H1 (cell line): ENCODE measurements around the gene HS6ST2. TPM values are rescaled to one million over a fixed set of nuclear protein-coding genes. Genes with fewer than 3 reads are reported as not detected.

Experiments used
- CTCF ChIA-PET: fragments of 300-600 bp; sonication (Branson Sonifier 250); formaldehyde crosslinking; loops from one replicate; lab custom pipeline; 2021; ENCODE audit not compliant: partially characterized antibody; lab: Charles Lee
- POLR2A ChIA-PET: fragments of 300-600 bp; sonication (Branson Sonifier 250); formaldehyde crosslinking; loops from one replicate; lab custom pipeline; 2021; ENCODE audit warnings: inconsistent platforms; ENCODE audit not compliant: partially characterized antibody; lab: Charles Lee
- DNase-seq, 2 experiments: peaks; one replicate each; pipeline versions ENCODE4 v3.0.0 to v3.0.0-alpha.2; 2010 to 2022; ENCODE audit warnings: low spot score in 2 of 2, low read depth in 1 of 2, mixed read lengths in 1 of 2
- FAIRE-seq: peaks from 2 replicates; lab custom pipeline; 2011; peaks lifted over from hg19 to GRCh38; lab: Jason Lieb, UNC
- H2AFZ ChIP-seq: 2 replicates; pipeline ENCODE4 v1.8.1; 2012; ENCODE audit warnings: low read length, inconsistent platforms
- H2AK5ac ChIP-seq: 2 replicates; pipeline ENCODE4 v1.6.1; 2013; ENCODE audit warnings: low read depth, low read length
- H2BK120ac ChIP-seq: replicated peaks from 2 replicates; pipeline ENCODE3; 2013; ENCODE audit warnings: low read depth, low read length, inconsistent platforms
- H2BK12ac ChIP-seq: 2 replicates; pipeline ENCODE4 v1.6.1; 2013; ENCODE audit warnings: low read depth, low read length
- H2BK15ac ChIP-seq: 2 replicates; pipeline ENCODE4 v1.6.1; 2013; ENCODE audit warnings: low read length
- H2BK20ac ChIP-seq: 2 replicates; pipeline ENCODE4 v1.6.1; 2013; ENCODE audit warnings: low read length
- H2BK5ac ChIP-seq: 2 replicates; pipeline ENCODE4 v1.6.1; 2013; ENCODE audit warnings: low read depth, low read length
- H3K14ac ChIP-seq: 2 replicates; pipeline ENCODE4 v1.6.1; 2013; ENCODE audit warnings: inconsistent platforms; ENCODE audit not compliant: insufficient read length
- H3K18ac ChIP-seq: 2 replicates; pipeline ENCODE4 v1.6.1; 2013; ENCODE audit warnings: low read length; ENCODE audit errors: extremely low read depth
- H3K23ac ChIP-seq: 2 replicates; pipeline ENCODE4 v1.6.1; 2013; ENCODE audit warnings: inconsistent platforms; ENCODE audit not compliant: insufficient read length
- H3K23me2 ChIP-seq: 2 replicates; pipeline ENCODE4 v1.6.1; 2013; ENCODE audit warnings: low read depth, low read length
- H3K27ac ChIP-seq: 2 replicates; pipeline ENCODE4 v1.6.1; 2011; ENCODE audit warnings: low read depth, low read length, inconsistent platforms
- H3K27me3 ChIP-seq, 4 experiments: replicated peaks in 1 of 4; 1 replicate in 1 of 4; 2 replicates in 3 of 4; pipeline versions ENCODE4 v1.6.1 to v1.8.1; 2011 to 2013; ENCODE audit warnings: low read length in 3 of 4, mild to moderate bottlenecking in 3 of 4, inconsistent platforms in 2 of 4, mixed read lengths in 2 of 4, moderate library complexity in 1 of 4; ENCODE audit not compliant: control insufficient read depth in 3 of 4, insufficient read depth in 3 of 4; ENCODE audit errors: extremely low read depth in 1 of 4
- H3K36me3 ChIP-seq, 4 experiments: 2 replicates each; pipeline versions ENCODE4 v1.6.1 to v1.8.1; 2011 to 2013; ENCODE audit warnings: mild to moderate bottlenecking in 4 of 4, low read length in 3 of 4, moderate library complexity in 2 of 4, control low read depth in 1 of 4, inconsistent platforms in 1 of 4; ENCODE audit not compliant: insufficient read depth in 4 of 4, control insufficient read depth in 2 of 4
- H3K4ac ChIP-seq: replicated peaks from 2 replicates; pipeline ENCODE3; 2013; ENCODE audit warnings: low read length, low read depth, mixed read lengths, inconsistent platforms; ENCODE audit not compliant: insufficient read length
- H3K4me1 ChIP-seq, 4 experiments: replicated peaks in 1 of 4; 1 replicate in 1 of 4; 2 replicates in 3 of 4; pipeline versions ENCODE4 v1.6.1 to v1.8.1; 2011 to 2013; ENCODE audit warnings: low read length in 3 of 4, inconsistent platforms in 2 of 4, mixed read lengths in 1 of 4; ENCODE audit not compliant: insufficient read depth in 4 of 4, control insufficient read depth in 3 of 4
- H3K4me2 ChIP-seq, 2 experiments: 2 replicates each; pipeline versions ENCODE4 v1.6.1 to v1.8.1; 2011 to 2013; ENCODE audit warnings: low read depth in 2 of 2, low read length in 2 of 2, control low read depth in 1 of 2, inconsistent platforms in 1 of 2, mild to moderate bottlenecking in 1 of 2; ENCODE audit not compliant: insufficient read depth in 1 of 2
- H3K4me3 ChIP-seq, 4 experiments: fragments of 200-600, 300-600 bp in 1 of 4; sonication (generic), shearing (Covaris generic), sonication (Bioruptor Twin) in 1 of 4; 2 replicates each; pipeline versions ENCODE4 v1.5.1 to v1.8.1; 2011 to 2016; ENCODE audit warnings: low read length in 4 of 4, low read depth in 3 of 4, control low read depth in 2 of 4, inconsistent platforms in 2 of 4, mild to moderate bottlenecking in 2 of 4, mixed read lengths in 1 of 4, moderate library complexity in 1 of 4; ENCODE audit not compliant: insufficient read depth in 2 of 4; ENCODE audit errors: extremely low read depth in 1 of 4
- H3K56ac ChIP-seq: replicated peaks from 2 replicates; pipeline ENCODE3; 2013; ENCODE audit warnings: low read depth, mild to moderate bottlenecking, mixed read lengths, low read length, inconsistent platforms; ENCODE audit not compliant: insufficient read length
- H3K79me1 ChIP-seq: 2 replicates; pipeline ENCODE4 v1.6.1; 2013; ENCODE audit warnings: low read depth, low read length, control low read depth
- H3K79me2 ChIP-seq, 2 experiments: 2 replicates each; pipeline versions ENCODE4 v1.6.1 to v1.8.1; 2012 to 2013; ENCODE audit warnings: low read length in 2 of 2, mild to moderate bottlenecking in 2 of 2, inconsistent platforms in 1 of 2; ENCODE audit not compliant: insufficient read depth in 2 of 2, control insufficient read depth in 1 of 2
- H3K9ac ChIP-seq, 4 experiments: replicated peaks in 1 of 4; 1 replicate in 1 of 4; 2 replicates in 3 of 4; pipeline versions ENCODE4 v1.6.1 to v1.8.1; 2011 to 2013; ENCODE audit warnings: low read depth in 3 of 4, low read length in 3 of 4, control low read depth in 2 of 4, mild to moderate bottlenecking in 2 of 4, moderate library complexity in 2 of 4, inconsistent platforms in 1 of 4; ENCODE audit errors: extremely low read depth in 1 of 4
- H3K9me3 ChIP-seq, 2 experiments: 2 replicates each; pipeline versions ENCODE4 v1.6.1 to v1.8.1; 2012 to 2013; ENCODE audit warnings: mild to moderate bottlenecking in 2 of 2, moderate library complexity in 2 of 2, control low read depth in 1 of 2, inconsistent platforms in 1 of 2, low read depth in 1 of 2, low read length in 1 of 2, mixed read lengths in 1 of 2; ENCODE audit not compliant: insufficient read depth in 2 of 2
- H4K20me1 ChIP-seq, 2 experiments: replicated peaks in 1 of 2; 2 replicates each; pipeline versions ENCODE3 to v1.8.1; 2011 to 2013; ENCODE audit warnings: inconsistent platforms in 2 of 2, low read length in 2 of 2, mild to moderate bottlenecking in 1 of 2; ENCODE audit not compliant: insufficient read depth in 2 of 2, control insufficient read depth in 1 of 2
- H4K5ac ChIP-seq: 2 replicates; pipeline ENCODE4 v1.6.1; 2013; ENCODE audit warnings: low read length, low read depth, mixed read lengths, inconsistent platforms; ENCODE audit not compliant: insufficient read length
- H4K8ac ChIP-seq: 2 replicates; pipeline ENCODE4 v1.8.0; 2013; ENCODE audit warnings: mild to moderate bottlenecking, moderate library complexity, low read length, inconsistent platforms; ENCODE audit not compliant: insufficient read depth; ENCODE audit errors: extremely low read depth
- H4K91ac ChIP-seq: replicated peaks from 2 replicates; pipeline ENCODE3; 2013; ENCODE audit warnings: low read length, mixed read lengths, inconsistent platforms; ENCODE audit not compliant: insufficient read length
- BCL11A ChIP-seq, 2 experiments: IDR thresholded peaks; one replicate each; pipeline ENCODE4 v1.6.1; 2011; ENCODE audit warnings: low read depth in 2 of 2, low read length in 2 of 2, mild to moderate bottlenecking in 2 of 2
- BRCA1 ChIP-seq: IDR thresholded peaks from 2 replicates; pipeline ENCODE4 v1.6.1; 2012; ENCODE audit warnings: low read depth, low read length, improper control_type of control experiment
- CTBP2 ChIP-seq: IDR thresholded peaks from 2 replicates; pipeline ENCODE4 v1.7.0; 2011; ENCODE audit warnings: borderline replicate concordance, mild to moderate bottlenecking, moderate library complexity, mixed read lengths, low read length; ENCODE audit not compliant: insufficient read depth, insufficient read length
- EGR1 ChIP-seq: IDR thresholded peaks from 2 replicates; pipeline ENCODE4 v1.6.1; 2011; ENCODE audit warnings: low read depth, low read length, borderline replicate concordance
- HDAC2 ChIP-seq, 2 experiments: fragments of 300-600 bp in 1 of 2; sonication (generic) in 1 of 2; IDR thresholded peaks; 2 replicates each; pipeline ENCODE4 v1.6.1; 2011 to 2012; ENCODE audit warnings: low read depth in 2 of 2, low read length in 2 of 2, mild to moderate bottlenecking in 2 of 2, moderate library complexity in 2 of 2, borderline replicate concordance in 1 of 2, inconsistent platforms in 1 of 2
- JUND ChIP-seq: IDR thresholded peaks from 2 replicates; pipeline ENCODE4 v1.6.1; 2011; ENCODE audit warnings: mild to moderate bottlenecking, improper control_type of control experiment, low read length
- POLR2AphosphoS5 ChIP-seq: IDR thresholded peaks from 2 replicates; pipeline ENCODE4 v1.6.1; 2011; ENCODE audit warnings: low read depth, low read length
- POU5F1 ChIP-seq: IDR thresholded peaks from 2 replicates; pipeline ENCODE4 v1.6.1; 2011; ENCODE audit warnings: low read depth, mild to moderate bottlenecking, low read length, moderate library complexity
- SP1 ChIP-seq: IDR thresholded peaks from 2 replicates; pipeline ENCODE4 v1.6.1; 2011; ENCODE audit warnings: low read depth, low read length
- SP4 ChIP-seq: IDR thresholded peaks from 2 replicates; pipeline ENCODE4 v1.6.1; 2012; ENCODE audit warnings: low read length, inconsistent platforms
- TAF7 ChIP-seq: optimal IDR thresholded peaks from 2 replicates; pipeline ENCODE3; 2011; ENCODE audit warnings: low read depth, mild to moderate bottlenecking, inconsistent platforms, low read length, moderate library complexity, borderline replicate concordance
- TEAD4 ChIP-seq: IDR thresholded peaks from 2 replicates; pipeline ENCODE4 v1.6.1; 2012; ENCODE audit warnings: low read depth, low read length, inconsistent platforms, mixed read lengths
- WGBS, 2 experiments: shearing (Covaris generic) in 1 of 2; methylation state at CpG; one replicate each; pipeline versions ENCODE4 v1.1.6 to v1.1.7; 2013 to 2015; ENCODE audit warnings: low lambda C conversion rate in 2 of 2, mixed read lengths in 2 of 2, inconsistent platforms in 1 of 2, low coverage in 1 of 2, missing lambda C conversion rate in 1 of 2; ENCODE audit not compliant: insufficient replicate concordance in 2 of 2, insufficient coverage in 1 of 2, insufficient read length in 1 of 2; ENCODE audit errors: extremely low coverage in 1 of 2, missing lambda C conversion rate in 1 of 2; 5-methylcytosine and 5-hydroxymethylcytosine counted together
- polyA plus RNA-seq, 7 experiments: library from polyadenylated mRNA; depleted of rRNA in 3 of 7; stranded (reverse) in 5 of 7; unstranded in 2 of 7; fragments of >200 nt in 5 of 7; fragments of 200-250 nt in 2 of 7; gene quantifications; 1 replicate in 5 of 7; 2 replicates in 1 of 7; 4 replicates in 1 of 7; pipeline versions ENCODE4 v1.2.1 to v1.2.3, GENCODE V29; 2011 to 2013; ENCODE audit warnings: missing spikeins in 2 of 7, mixed read lengths in 2 of 7
- total RNA-seq: library from RNA; stranded (reverse); fragmentation: NEBNext Ultra II Directional; extraction: Animal tissue kit (Norgen Biotek cat#: 25700); gene quantifications from 2 replicates; pipeline ENCODE4 v1.2.1, GENCODE V29; 2021

Gene HS6ST2
- total and polyA plus RNA-seq, 2 of the 8 experiments (the other 6 are each of a cell fraction or from before 2014, with no cell fraction given) = 3.9 TPM

- H4K8ac ChIP-seq = no peak overlapping the region
- FAIRE-seq (no peak), DNase-seq (no peak)
- peaks cover 0 to 5% (median 1%) of the 10 kb centered on the region in 4 experiments; a peak in 3 of 7 replicates for H3K4me1 ChIP-seq
- no peak overlapping the region for H3K9ac ChIP-seq
- no peak overlapping the region for H2BK12ac ChIP-seq
- H3K23me2 ChIP-seq = no peaks in the 10 kb centered on the region
- 92% methylated on average over 2 of the region's 3 CpGs; no CpG with 5 or more reads in 1 of the 2 experiments for WGBS, 2 experiments
- no peak overlapping the region for H4K91ac ChIP-seq
- H3K14ac ChIP-seq = no peak overlapping the region
- ChIA-PET CTCF (no interaction called here), POLR2A (no interaction called here)
- H2BK5ac ChIP-seq = no peak overlapping the region
- no peaks in the 10 kb centered on the region for H4K20me1 ChIP-seq
- H3K27me3 ChIP-seq = no peaks in the 10 kb centered on the region
- H2AK5ac ChIP-seq = no peak overlapping the region
- no peak overlapping the region for H3K27ac ChIP-seq
- H3K9me3 ChIP-seq = no peaks in the 10 kb centered on the region
- no peak overlapping the region for H3K23ac ChIP-seq
- no peak overlapping the region for H2BK120ac ChIP-seq
- no peaks in the 10 kb centered on the region for H3K36me3 ChIP-seq
- no peak overlapping the region for H3K4me2 ChIP-seq
- H4K5ac ChIP-seq = no peak overlapping the region
- H3K4ac ChIP-seq = no peak overlapping the region
- no peak for TF ChIP-seq SP4
- no peak for TF ChIP-seq BRCA1
- TF ChIP-seq CTBP2 = no peak
- no peak for TF ChIP-seq POLR2AphosphoS5
- TF ChIP-seq BCL11A (IDR thresholded peaks at IDR 0.05; ENCODE audit: low read depth in 2 of 2, low read length in 2 of 2) = no peak
- no peak for TF ChIP-seq HDAC2 (IDR thresholded peaks at IDR 0.05; ENCODE audit: borderline replicate concordance in 1 of 2, low read depth in 2 of 2, low read length in 2 of 2)
- no peak for TF ChIP-seq SP1
- TF ChIP-seq POU5F1 = no peak
- TF ChIP-seq JUND = no peak
- no peak for TF ChIP-seq TEAD4
- no peak for TF ChIP-seq EGR1
- TF ChIP-seq TAF7 = no peak
- H3K79me1 ChIP-seq = no peaks in the 10 kb centered on the region
- no peak overlapping the region for H2AFZ ChIP-seq
- H2BK20ac ChIP-seq = no peak overlapping the region
- no peak overlapping the region for H3K18ac ChIP-seq
- no peak overlapping the region for H3K56ac ChIP-seq
- no peaks in the 10 kb centered on the region for H3K79me2 ChIP-seq
- H2BK15ac ChIP-seq = no peak overlapping the region
- H3K4me3 ChIP-seq = no peak overlapping the region
Observed at GRCh38 chrX:132757066-132757623, 201.3 kb downstream of the HS6ST2 start.
